H9 (cell line): ENCODE data around the gene BPGM. TPM values are rescaled to one million over a fixed set of nuclear protein-coding genes. Genes with fewer than 3 reads are reported as not detected.
"Not testable (repeated sequence)": the region's sequence is repeated elsewhere in the genome, so short reads cannot be mapped to it uniquely, and the experiment has no call there.

ENCODE experiments used
- DNase-seq: peaks from one replicate; pipeline ENCODE4 v3.0.0-alpha.2; 2017
- H2AFZ ChIP-seq: one replicate; pipeline ENCODE4 v1.6.1; 2013; ENCODE audit warnings: mild to moderate bottlenecking, low read length, control low read depth, moderate library complexity
- H2AK5ac ChIP-seq: 2 replicates; pipeline ENCODE4 v1.6.1; 2013; ENCODE audit warnings: low read length, control low read depth, mixed read lengths; ENCODE audit not compliant: insufficient read length
- H2BK120ac ChIP-seq: one replicate; pipeline ENCODE4 v1.6.1; 2013; ENCODE audit warnings: low read depth, mild to moderate bottlenecking, low read length, control low read depth, inconsistent platforms; ENCODE audit not compliant: poor library complexity, severe bottlenecking
- H2BK12ac ChIP-seq: 2 replicates; pipeline ENCODE4 v1.6.1; 2013; ENCODE audit warnings: low read length, control low read depth, mixed read lengths, low read depth; ENCODE audit not compliant: insufficient read length
- H2BK15ac ChIP-seq: 2 replicates; pipeline ENCODE4 v1.6.1; 2013; ENCODE audit warnings: low read depth, low read length, control low read depth
- H2BK20ac ChIP-seq: one replicate; pipeline ENCODE4 v1.6.1; 2013; ENCODE audit warnings: low read depth, mild to moderate bottlenecking, low read length, control low read depth, inconsistent platforms; ENCODE audit not compliant: poor library complexity, severe bottlenecking
- H2BK5ac ChIP-seq: 2 replicates; pipeline ENCODE4 v1.6.1; 2013; ENCODE audit warnings: low read length, control low read depth, mixed read lengths; ENCODE audit not compliant: insufficient read length
- H3K14ac ChIP-seq: 2 replicates; pipeline ENCODE4 v1.6.1; 2013; ENCODE audit warnings: low read length, control low read depth; ENCODE audit not compliant: insufficient read depth
- H3K18ac ChIP-seq: 2 replicates; pipeline ENCODE4 v1.6.1; 2013; ENCODE audit warnings: low read depth, mild to moderate bottlenecking, mixed read lengths, low read length, control low read depth; ENCODE audit not compliant: insufficient read length
- H3K23ac ChIP-seq: 2 replicates; pipeline ENCODE4 v1.6.1; 2013; ENCODE audit warnings: low read length, control low read depth, mixed read lengths, low read depth; ENCODE audit not compliant: insufficient read length
- H3K23me2 ChIP-seq: 2 replicates; pipeline ENCODE4 v1.6.1; 2013; ENCODE audit warnings: low read depth, mild to moderate bottlenecking, mixed read lengths, low read length, control low read depth; ENCODE audit not compliant: insufficient read length, poor library complexity, severe bottlenecking
- H3K27ac ChIP-seq: 2 replicates; pipeline ENCODE4 v1.5.1; 2013; ENCODE audit warnings: low read length, control low read depth, mixed read lengths, low read depth; ENCODE audit not compliant: insufficient read length
- H3K27me3 ChIP-seq: 2 replicates; pipeline ENCODE4 v1.6.1; 2013; ENCODE audit warnings: low read length, control low read depth, inconsistent platforms; ENCODE audit not compliant: insufficient read depth
- H3K4ac ChIP-seq: 2 replicates; pipeline ENCODE4 v1.6.1; 2013; ENCODE audit warnings: low read depth, mild to moderate bottlenecking, control low read depth, inconsistent platforms, low read length, moderate library complexity
- H3K4me1 ChIP-seq: 2 replicates; pipeline ENCODE4 v1.6.1; 2013; ENCODE audit warnings: low read length, control low read depth, inconsistent platforms; ENCODE audit not compliant: insufficient read depth
- H3K4me2 ChIP-seq: 2 replicates; pipeline ENCODE4 v1.6.1; 2013; ENCODE audit warnings: low read length, control low read depth, mixed read lengths; ENCODE audit not compliant: insufficient read length, insufficient read depth
- H3K56ac ChIP-seq: 2 replicates; pipeline ENCODE4 v1.6.1; 2013; ENCODE audit warnings: low read depth, mild to moderate bottlenecking, mixed read lengths, low read length, control low read depth; ENCODE audit not compliant: insufficient read length
- H3K79me1 ChIP-seq: 2 replicates; pipeline ENCODE4 v1.6.1; 2013; ENCODE audit warnings: low read depth, mild to moderate bottlenecking, moderate library complexity, low read length, control low read depth, inconsistent platforms; ENCODE audit not compliant: insufficient read depth, poor library complexity, severe bottlenecking
- H3K79me2 ChIP-seq: 2 replicates; pipeline ENCODE4 v1.6.1; 2013; ENCODE audit warnings: low read length, control low read depth, inconsistent platforms; ENCODE audit not compliant: insufficient read depth
- H3K9ac ChIP-seq: 2 replicates; pipeline ENCODE4 v1.6.1; 2013; ENCODE audit warnings: low read length, control low read depth, mixed read lengths; ENCODE audit not compliant: insufficient read length; ENCODE audit errors: extremely low read depth
- H3K9me3 ChIP-seq: one replicate; pipeline ENCODE4 v1.6.1; 2013; ENCODE audit warnings: low read depth, low read length, inconsistent platforms; ENCODE audit not compliant: control insufficient read depth
- H3T11ph ChIP-seq: one replicate; pipeline ENCODE4 v1.6.1; 2013; ENCODE audit warnings: mild to moderate bottlenecking, low read length, control low read depth, inconsistent platforms
- H4K20me1 ChIP-seq: one replicate; pipeline ENCODE4 v1.6.1; 2013; ENCODE audit not compliant: control insufficient read depth, insufficient read length, insufficient read depth
- H4K5ac ChIP-seq: 2 replicates; pipeline ENCODE4 v1.6.1; 2013; ENCODE audit warnings: low read depth, mild to moderate bottlenecking, mixed read lengths, low read length, control low read depth; ENCODE audit not compliant: insufficient read length
- H4K8ac ChIP-seq: replicated peaks from 2 replicates; pipeline ENCODE4 v1.6.1; 2013; ENCODE audit warnings: low read length, control low read depth, mixed read lengths, low read depth; ENCODE audit not compliant: insufficient read length
- H4K91ac ChIP-seq: 2 replicates; pipeline ENCODE4 v1.6.1; 2013; ENCODE audit warnings: low read depth, mild to moderate bottlenecking, moderate library complexity, mixed read lengths, low read length, control low read depth; ENCODE audit not compliant: insufficient read length
- H3K27ac Mint-ChIP-seq, 3 experiments: 2 replicates in 2 of 3; 3 replicates in 1 of 3; pipeline ENCODE4 v1.8.0; 2020 to 2021; ENCODE audit warnings: mixed read lengths in 3 of 3, mild to moderate bottlenecking in 1 of 3, moderate library complexity in 1 of 3
- H3K27me3 Mint-ChIP-seq: 2 replicates; pipeline ENCODE4 v1.8.0; 2021; ENCODE audit warnings: low read depth, mild to moderate bottlenecking, moderate library complexity, mixed read lengths
- H3K36me3 Mint-ChIP-seq, 3 experiments: 2 replicates in 2 of 3; 3 replicates in 1 of 3; pipeline ENCODE4 v1.8.0; 2020 to 2021; ENCODE audit warnings: low read depth in 3 of 3, mixed read lengths in 3 of 3; ENCODE audit not compliant: insufficient read depth in 1 of 3
- H3K4me1 Mint-ChIP-seq, 2 experiments: 2 replicates each; pipeline ENCODE4 v1.8.0; 2020; ENCODE audit warnings: mixed read lengths in 2 of 2
- H3K4me3 Mint-ChIP-seq, 2 experiments: 2 replicates in 1 of 2; 3 replicates in 1 of 2; pipeline ENCODE4 v1.8.0; 2020 to 2021; ENCODE audit warnings: mild to moderate bottlenecking in 2 of 2, mixed read lengths in 2 of 2, moderate library complexity in 1 of 2
- H3K9me3 Mint-ChIP-seq, 2 experiments: 2 replicates in 1 of 2; 3 replicates in 1 of 2; pipeline ENCODE4 v1.8.0; 2020; ENCODE audit warnings: mild to moderate bottlenecking in 2 of 2, mixed read lengths in 2 of 2, moderate library complexity in 1 of 2
- WGBS: extraction: QIAGEN DNeasy Blood & Tissue Kit; methylation state at CpG from one replicate; pipeline ENCODE4 v1.1.7; 2013; ENCODE audit warnings: missing lambda C conversion rate, low lambda C conversion rate, mixed read lengths; ENCODE audit not compliant: insufficient read length; ENCODE audit errors: extremely low coverage; 5-methylcytosine and 5-hydroxymethylcytosine counted together
- total RNA-seq: library from RNA; stranded (reverse); gene quantifications from 2 replicates; pipeline ENCODE4 v1.2.1, GENCODE V29; 2021
- TF ChIP-seq, protein P1 (sequence below): fragments of 200-600 bp; sonication (generic); conservative IDR thresholded peaks from 3 replicates; pipeline ENCODE4 v1.8.0; 2021; ENCODE audit warnings: antibody characterized with exemption, mild to moderate bottlenecking

BPGM gene
- total RNA-seq, 1 experiment from 2014 or later: 14.4 TPM

DNA sequence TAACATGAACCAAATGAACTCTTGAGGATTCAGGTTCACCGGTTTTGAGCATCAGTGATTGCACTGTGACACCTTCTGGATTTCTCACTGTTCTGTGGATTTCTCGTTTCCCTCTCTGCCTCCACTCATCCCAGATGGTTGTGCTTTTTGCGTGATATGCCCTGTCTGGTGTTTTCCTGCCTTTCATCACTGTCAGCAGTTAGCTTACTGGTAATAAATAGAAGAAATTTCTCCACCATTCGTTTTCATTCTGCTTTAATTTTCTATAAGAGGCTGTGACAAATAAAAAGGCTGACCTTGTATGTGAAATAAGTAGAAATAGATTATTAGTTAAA is 16.2 kb downstream of the BPGM start:
- H3K9me3 Mint-ChIP-seq: no peaks in the 10 kb centered on the region
- no peak overlapping the region for H3K18ac ChIP-seq
- H3K27ac Mint-ChIP-seq: no peak overlapping the region

DNA sequence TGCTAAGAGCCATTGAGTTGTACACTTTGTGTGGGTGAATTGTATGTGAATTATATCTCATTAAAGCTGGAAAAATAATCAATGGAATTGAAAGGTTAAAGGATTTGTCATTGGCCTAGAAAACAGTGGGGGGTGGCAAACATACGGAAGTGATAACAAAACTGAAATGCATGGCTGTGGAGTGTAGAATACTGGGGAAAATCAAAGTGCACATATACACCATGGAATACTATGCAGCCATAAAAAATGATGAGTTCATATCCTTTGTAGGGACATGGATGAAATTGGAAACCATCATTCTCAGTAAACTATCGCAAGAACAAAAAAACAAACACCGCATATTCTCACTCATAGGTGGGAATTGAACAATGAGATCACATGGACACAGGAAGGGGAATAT is 18.4 kb downstream of the BPGM start:
- not testable (repeated sequence) for H3K23me2 ChIP-seq, H4K8ac ChIP-seq, H2BK20ac ChIP-seq, H4K91ac ChIP-seq, H2AFZ ChIP-seq, H2AK5ac ChIP-seq, H3K9ac ChIP-seq, H3K4ac ChIP-seq, H4K5ac ChIP-seq, H3K4me3 Mint-ChIP-seq, H2BK15ac ChIP-seq, H3K56ac ChIP-seq, H3K4me1 ChIP-seq, H3K27ac Mint-ChIP-seq, H3K79me1 ChIP-seq, H3K9me3 ChIP-seq, H3K9me3 Mint-ChIP-seq, H3K4me2 ChIP-seq, H2BK120ac ChIP-seq, H2BK5ac ChIP-seq, H3K36me3 Mint-ChIP-seq, H4K20me1 ChIP-seq, H3K27me3 ChIP-seq, H3K79me2 ChIP-seq, H3K27ac ChIP-seq, H3K23ac ChIP-seq, H3K27me3 Mint-ChIP-seq, H3T11ph ChIP-seq, DNase-seq, H3K14ac ChIP-seq, H2BK12ac ChIP-seq, H3K18ac ChIP-seq
- peaks cover 9 to 12% of the 10 kb centered on the region in 2 experiments for H3K4me1 Mint-ChIP-seq
- WGBS: no CpG with 5 or more reads among the region's 3 CpGs

More for the DNA sequence above, 16.2 kb downstream of the BPGM start:
- TF ChIP-seq, protein P1, sequence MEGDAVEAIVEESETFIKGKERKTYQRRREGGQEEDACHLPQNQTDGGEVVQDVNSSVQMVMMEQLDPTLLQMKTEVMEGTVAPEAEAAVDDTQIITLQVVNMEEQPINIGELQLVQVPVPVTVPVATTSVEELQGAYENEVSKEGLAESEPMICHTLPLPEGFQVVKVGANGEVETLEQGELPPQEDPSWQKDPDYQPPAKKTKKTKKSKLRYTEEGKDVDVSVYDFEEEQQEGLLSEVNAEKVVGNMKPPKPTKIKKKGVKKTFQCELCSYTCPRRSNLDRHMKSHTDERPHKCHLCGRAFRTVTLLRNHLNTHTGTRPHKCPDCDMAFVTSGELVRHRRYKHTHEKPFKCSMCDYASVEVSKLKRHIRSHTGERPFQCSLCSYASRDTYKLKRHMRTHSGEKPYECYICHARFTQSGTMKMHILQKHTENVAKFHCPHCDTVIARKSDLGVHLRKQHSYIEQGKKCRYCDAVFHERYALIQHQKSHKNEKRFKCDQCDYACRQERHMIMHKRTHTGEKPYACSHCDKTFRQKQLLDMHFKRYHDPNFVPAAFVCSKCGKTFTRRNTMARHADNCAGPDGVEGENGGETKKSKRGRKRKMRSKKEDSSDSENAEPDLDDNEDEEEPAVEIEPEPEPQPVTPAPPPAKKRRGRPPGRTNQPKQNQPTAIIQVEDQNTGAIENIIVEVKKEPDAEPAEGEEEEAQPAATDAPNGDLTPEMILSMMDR: no peak
- no CpG with 5 or more reads among the region's 4 CpGs for WGBS
- no peaks in the 10 kb centered on the region for H3K27me3 Mint-ChIP-seq
- H4K8ac ChIP-seq: no peak overlapping the region
- no peak overlapping the region for H3T11ph ChIP-seq
- no peaks in the 10 kb centered on the region for H3K27me3 ChIP-seq
- peaks cover 0 to 10% (median 6%) of the 10 kb centered on the region in 3 experiments; a peak in 2 of 7 replicates for H3K36me3 Mint-ChIP-seq
- H3K23ac ChIP-seq: no peak overlapping the region
- no peak overlapping the region for H2BK5ac ChIP-seq
- no peak overlapping the region for H3K4ac ChIP-seq
- H3K23me2 ChIP-seq: no peaks in the 10 kb centered on the region
- H3K79me1 ChIP-seq: no peaks in the 10 kb centered on the region
- H3K9ac ChIP-seq: no peak overlapping the region
- no peak overlapping the region for H2AFZ ChIP-seq
- H2AK5ac ChIP-seq: no peak overlapping the region
- no peak overlapping the region for H2BK120ac ChIP-seq
- no peak overlapping the region for H3K4me2 ChIP-seq
- no peak overlapping the region for H3K14ac ChIP-seq
- H4K91ac ChIP-seq: no peak overlapping the region
- no peaks in the 10 kb centered on the region for H3K9me3 ChIP-seq
- H3K4me3 Mint-ChIP-seq: no peak overlapping the region
- H2BK15ac ChIP-seq: no peak overlapping the region
- H2BK12ac ChIP-seq: no peak overlapping the region
- no peak for DNase-seq
- no peaks in the 10 kb centered on the region for H3K4me1 ChIP-seq
- H3K56ac ChIP-seq: no peak overlapping the region
- no peaks in the 10 kb centered on the region; the same call in 1 of the 2 replicates for H3K79me2 ChIP-seq
- H2BK20ac ChIP-seq: no peak overlapping the region
- no peaks in the 10 kb centered on the region for H4K20me1 ChIP-seq
- no peak overlapping the region for H3K27ac ChIP-seq
- no peak overlapping the region for H4K5ac ChIP-seq
- H3K4me1 Mint-ChIP-seq: no peaks in the 10 kb centered on the region
